GM23338 (cell line): ENCODE measurements around the gene NGFR. TPM values are rescaled to one million over a fixed set of nuclear protein-coding genes. Genes with fewer than 3 reads are reported as not detected.

Experiments
- CREB1 ChIP-seq: fragments of 250-450 bp; sonication (Bioruptor Pico); IDR thresholded peaks from 2 replicates; pipeline ENCODE4 v1.5.0; 2020; ENCODE audit warnings: low read depth, mild to moderate bottlenecking, moderate library complexity
- ETS1 ChIP-seq: IDR thresholded peaks from 2 replicates; pipeline ENCODE4 v1.6.1; 2016; ENCODE audit warnings: antibody characterized with exemption
- EZH2 ChIP-seq: fragments of 200-600 bp; sonication (generic); IDR thresholded peaks from one replicate; pipeline ENCODE4 v1.8.0; 2017; ENCODE audit warnings: antibody characterized with exemption, mild to moderate bottlenecking, low read depth; ENCODE audit not compliant: unreplicated experiment
- EZH2phosphoT487 ChIP-seq: fragments of 200-600 bp; sonication (generic); IDR thresholded peaks from one replicate; pipeline ENCODE4 v1.8.1; 2018; ENCODE audit warnings: antibody characterized with exemption; ENCODE audit not compliant: unreplicated experiment
- JUNB ChIP-seq: IDR thresholded peaks from one replicate; pipeline ENCODE4 v1.6.1; 2016; ENCODE audit warnings: antibody characterized with exemption; ENCODE audit not compliant: unreplicated experiment
- NANOG ChIP-seq: IDR thresholded peaks from 2 replicates; pipeline ENCODE4 v1.6.1; 2016; ENCODE audit warnings: antibody characterized with exemption, borderline replicate concordance
- POLR2AphosphoS5 ChIP-seq: IDR thresholded peaks from 2 replicates; pipeline ENCODE4 v1.6.1; 2016; ENCODE audit warnings: antibody characterized with exemption, low read depth
- STAT1 ChIP-seq: IDR thresholded peaks from one replicate; pipeline ENCODE4 v1.6.1; 2016; ENCODE audit warnings: antibody characterized with exemption; ENCODE audit not compliant: unreplicated experiment
- ZNF114 ChIP-seq: fragments of 250-450 bp; sonication (Bioruptor Pico); IDR thresholded peaks from 2 replicates; pipeline ENCODE4 v1.5.0; 2020; ENCODE audit warnings: mild to moderate bottlenecking, moderate library complexity
- ZNF331 ChIP-seq: fragments of 250-450 bp; sonication (Bioruptor Pico); IDR thresholded peaks from 2 replicates; pipeline ENCODE4 v1.5.0; 2020; ENCODE audit warnings: low read depth, mild to moderate bottlenecking, moderate library complexity
- ZNF462 ChIP-seq: fragments of 250-450 bp; sonication (Bioruptor Pico); IDR thresholded peaks from 2 replicates; pipeline ENCODE4 v1.5.0; 2020; ENCODE audit warnings: mild to moderate bottlenecking, moderate library complexity
- polyA plus RNA-seq: library from polyadenylated mRNA; unstranded; fragments of >200 nt; fragmentation: Nextera tagmentation; extraction: Ambion mirVana; gene quantifications from 2 replicates; pipeline ENCODE4 v1.2.1, GENCODE V29; 2016
- total RNA-seq: library from RNA; depleted of rRNA; stranded (reverse); fragments of >200 nt; shearing (Covaris generic); gene quantifications from 2 replicates; pipeline ENCODE4 v1.2.3, GENCODE V29; 2014

Gene NGFR
- total and polyA plus RNA-seq, 2 experiments from 2014 or later = 2.8 to 6.9 TPM

GRCh38 chr17:49468811-49469385 lies 26.2 kb upstream of the NGFR start (continued):
- TF ChIP-seq ZNF462 (CRISPR knock-in tag) = no peak
- TF ChIP-seq STAT1 = no peak
- TF ChIP-seq POLR2AphosphoS5 = no peak
- TF ChIP-seq EZH2phosphoT487 = no peak
- TF ChIP-seq ZNF331 (CRISPR knock-in tag) = no peak
- no peak for TF ChIP-seq JUNB
- no peak for TF ChIP-seq ETS1
- no peak for TF ChIP-seq NANOG
- TF ChIP-seq ZNF114 (CRISPR knock-in tag) = no peak
- no peak for TF ChIP-seq EZH2
- TF ChIP-seq CREB1 (CRISPR knock-in tag) = no peak
